H1 (cell line): Measurements from ENCODE around the gene CYP11A1. TPM values are rescaled to one million over a fixed set of nuclear protein-coding genes. Genes with fewer than 3 reads are reported as not detected.

Source experiments
- ASH2L ChIP-seq: fragments of 200-600, 300-600 bp; sonication (generic); IDR thresholded peaks from one replicate; pipeline ENCODE4 v1.7.1; 2017; ENCODE audit warnings: low read length
- BCL11A ChIP-seq, 2 experiments: IDR thresholded peaks; one replicate each; pipeline ENCODE4 v1.6.1; 2011; ENCODE audit warnings: low read depth in 2 of 2, low read length in 2 of 2, mild to moderate bottlenecking in 2 of 2
- CHD2 ChIP-seq: IDR thresholded peaks from 2 replicates; pipeline ENCODE4 v1.6.1; 2012; ENCODE audit warnings: low read length, improper control_type of control experiment
- CREB1 ChIP-seq: IDR thresholded peaks from 2 replicates; pipeline ENCODE4 v1.6.1; 2012; ENCODE audit warnings: inconsistent platforms
- EGR1 ChIP-seq: IDR thresholded peaks from 2 replicates; pipeline ENCODE4 v1.6.1; 2011; ENCODE audit warnings: low read depth, low read length, borderline replicate concordance
- EZH2 ChIP-seq: fragments of 200-600 bp; sonication (generic); IDR thresholded peaks from 2 replicates; pipeline ENCODE4 v1.7.1; 2012; ENCODE audit warnings: low read depth, mild to moderate bottlenecking, moderate library complexity, low read length, inconsistent platforms; ENCODE audit not compliant: severe bottlenecking
- HDAC2 ChIP-seq, 2 experiments: fragments of 300-600 bp in 1 of 2; sonication (generic) in 1 of 2; IDR thresholded peaks; 2 replicates each; pipeline ENCODE4 v1.6.1; 2011 to 2012; ENCODE audit warnings: low read depth in 2 of 2, low read length in 2 of 2, mild to moderate bottlenecking in 2 of 2, moderate library complexity in 2 of 2, borderline replicate concordance in 1 of 2, inconsistent platforms in 1 of 2
- RNF2 ChIP-seq: fragments of 200-900, 300-1000 bp; sonication (generic); IDR thresholded peaks from 2 replicates; pipeline ENCODE4 v1.7.1; 2016; ENCODE audit warnings: borderline replicate concordance, low read depth, mild to moderate bottlenecking, antibody characterized with exemption, low read length; ENCODE audit not compliant: poor library complexity, severe bottlenecking; ENCODE audit errors: missing control alignments
- RXRA ChIP-seq: IDR thresholded peaks from 2 replicates; pipeline ENCODE4 v1.6.1; 2011; ENCODE audit warnings: low read depth, mild to moderate bottlenecking, low read length, moderate library complexity; ENCODE audit not compliant: insufficient read depth
- SP2 ChIP-seq: IDR thresholded peaks from 2 replicates; pipeline ENCODE4 v1.6.1; 2012; ENCODE audit warnings: mild to moderate bottlenecking, low read length, inconsistent platforms
- SRF ChIP-seq: IDR thresholded peaks from 2 replicates; pipeline ENCODE4 v1.6.1; 2011; ENCODE audit warnings: mild to moderate bottlenecking, low read depth, low read length, moderate library complexity
- polyA plus RNA-seq, 7 experiments: library from polyadenylated mRNA; depleted of rRNA in 3 of 7; stranded (reverse) in 5 of 7; unstranded in 2 of 7; fragments of >200 nt in 5 of 7; fragments of 200-250 nt in 2 of 7; gene quantifications; 1 replicate in 5 of 7; 2 replicates in 1 of 7; 4 replicates in 1 of 7; pipeline versions ENCODE4 v1.2.1 to v1.2.3, GENCODE V29; 2011 to 2013; ENCODE audit warnings: missing spikeins in 2 of 7, mixed read lengths in 2 of 7
- total RNA-seq: library from RNA; stranded (reverse); fragmentation: NEBNext Ultra II Directional; extraction: Animal tissue kit (Norgen Biotek cat#: 25700); gene quantifications from 2 replicates; pipeline ENCODE4 v1.2.1, GENCODE V29; 2021
- TF ChIP-seq, protein P1 (sequence below): fragments of 300-600 bp; sonication (generic); IDR thresholded peaks from 2 replicates; pipeline ENCODE4 v1.7.1; 2012; ENCODE audit warnings: low read length, moderate library complexity, mild to moderate bottlenecking, inconsistent platforms; ENCODE audit not compliant: insufficient replicate concordance

CYP11A1 gene
- total and polyA plus RNA-seq, 2 of the 8 experiments (the other 6 are each of a cell fraction or from before 2014, with no cell fraction given), result 1.9 to 7.2 TPM

DNA sequence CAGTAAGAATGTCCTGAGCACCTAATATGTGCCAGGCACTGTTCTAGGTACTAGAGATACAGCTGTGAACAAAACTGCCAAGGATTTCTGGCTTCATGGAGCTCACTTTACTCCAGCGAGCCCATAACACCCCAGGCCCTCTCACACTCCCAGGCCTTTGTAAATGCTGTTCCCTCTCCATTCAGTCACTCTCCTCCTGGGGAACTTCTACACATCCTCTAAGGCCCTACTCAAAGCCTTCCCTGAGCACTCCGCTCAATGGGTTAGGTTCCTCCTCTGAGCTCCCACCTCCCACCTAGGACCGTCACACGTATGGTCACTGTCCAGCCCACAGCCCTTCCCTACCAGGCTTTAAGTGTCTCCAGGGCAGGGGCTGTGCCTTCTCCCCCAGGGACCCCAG, 39.1 kb upstream of the CYP11A1 start (continued):
- TF ChIP-seq, protein P1, sequence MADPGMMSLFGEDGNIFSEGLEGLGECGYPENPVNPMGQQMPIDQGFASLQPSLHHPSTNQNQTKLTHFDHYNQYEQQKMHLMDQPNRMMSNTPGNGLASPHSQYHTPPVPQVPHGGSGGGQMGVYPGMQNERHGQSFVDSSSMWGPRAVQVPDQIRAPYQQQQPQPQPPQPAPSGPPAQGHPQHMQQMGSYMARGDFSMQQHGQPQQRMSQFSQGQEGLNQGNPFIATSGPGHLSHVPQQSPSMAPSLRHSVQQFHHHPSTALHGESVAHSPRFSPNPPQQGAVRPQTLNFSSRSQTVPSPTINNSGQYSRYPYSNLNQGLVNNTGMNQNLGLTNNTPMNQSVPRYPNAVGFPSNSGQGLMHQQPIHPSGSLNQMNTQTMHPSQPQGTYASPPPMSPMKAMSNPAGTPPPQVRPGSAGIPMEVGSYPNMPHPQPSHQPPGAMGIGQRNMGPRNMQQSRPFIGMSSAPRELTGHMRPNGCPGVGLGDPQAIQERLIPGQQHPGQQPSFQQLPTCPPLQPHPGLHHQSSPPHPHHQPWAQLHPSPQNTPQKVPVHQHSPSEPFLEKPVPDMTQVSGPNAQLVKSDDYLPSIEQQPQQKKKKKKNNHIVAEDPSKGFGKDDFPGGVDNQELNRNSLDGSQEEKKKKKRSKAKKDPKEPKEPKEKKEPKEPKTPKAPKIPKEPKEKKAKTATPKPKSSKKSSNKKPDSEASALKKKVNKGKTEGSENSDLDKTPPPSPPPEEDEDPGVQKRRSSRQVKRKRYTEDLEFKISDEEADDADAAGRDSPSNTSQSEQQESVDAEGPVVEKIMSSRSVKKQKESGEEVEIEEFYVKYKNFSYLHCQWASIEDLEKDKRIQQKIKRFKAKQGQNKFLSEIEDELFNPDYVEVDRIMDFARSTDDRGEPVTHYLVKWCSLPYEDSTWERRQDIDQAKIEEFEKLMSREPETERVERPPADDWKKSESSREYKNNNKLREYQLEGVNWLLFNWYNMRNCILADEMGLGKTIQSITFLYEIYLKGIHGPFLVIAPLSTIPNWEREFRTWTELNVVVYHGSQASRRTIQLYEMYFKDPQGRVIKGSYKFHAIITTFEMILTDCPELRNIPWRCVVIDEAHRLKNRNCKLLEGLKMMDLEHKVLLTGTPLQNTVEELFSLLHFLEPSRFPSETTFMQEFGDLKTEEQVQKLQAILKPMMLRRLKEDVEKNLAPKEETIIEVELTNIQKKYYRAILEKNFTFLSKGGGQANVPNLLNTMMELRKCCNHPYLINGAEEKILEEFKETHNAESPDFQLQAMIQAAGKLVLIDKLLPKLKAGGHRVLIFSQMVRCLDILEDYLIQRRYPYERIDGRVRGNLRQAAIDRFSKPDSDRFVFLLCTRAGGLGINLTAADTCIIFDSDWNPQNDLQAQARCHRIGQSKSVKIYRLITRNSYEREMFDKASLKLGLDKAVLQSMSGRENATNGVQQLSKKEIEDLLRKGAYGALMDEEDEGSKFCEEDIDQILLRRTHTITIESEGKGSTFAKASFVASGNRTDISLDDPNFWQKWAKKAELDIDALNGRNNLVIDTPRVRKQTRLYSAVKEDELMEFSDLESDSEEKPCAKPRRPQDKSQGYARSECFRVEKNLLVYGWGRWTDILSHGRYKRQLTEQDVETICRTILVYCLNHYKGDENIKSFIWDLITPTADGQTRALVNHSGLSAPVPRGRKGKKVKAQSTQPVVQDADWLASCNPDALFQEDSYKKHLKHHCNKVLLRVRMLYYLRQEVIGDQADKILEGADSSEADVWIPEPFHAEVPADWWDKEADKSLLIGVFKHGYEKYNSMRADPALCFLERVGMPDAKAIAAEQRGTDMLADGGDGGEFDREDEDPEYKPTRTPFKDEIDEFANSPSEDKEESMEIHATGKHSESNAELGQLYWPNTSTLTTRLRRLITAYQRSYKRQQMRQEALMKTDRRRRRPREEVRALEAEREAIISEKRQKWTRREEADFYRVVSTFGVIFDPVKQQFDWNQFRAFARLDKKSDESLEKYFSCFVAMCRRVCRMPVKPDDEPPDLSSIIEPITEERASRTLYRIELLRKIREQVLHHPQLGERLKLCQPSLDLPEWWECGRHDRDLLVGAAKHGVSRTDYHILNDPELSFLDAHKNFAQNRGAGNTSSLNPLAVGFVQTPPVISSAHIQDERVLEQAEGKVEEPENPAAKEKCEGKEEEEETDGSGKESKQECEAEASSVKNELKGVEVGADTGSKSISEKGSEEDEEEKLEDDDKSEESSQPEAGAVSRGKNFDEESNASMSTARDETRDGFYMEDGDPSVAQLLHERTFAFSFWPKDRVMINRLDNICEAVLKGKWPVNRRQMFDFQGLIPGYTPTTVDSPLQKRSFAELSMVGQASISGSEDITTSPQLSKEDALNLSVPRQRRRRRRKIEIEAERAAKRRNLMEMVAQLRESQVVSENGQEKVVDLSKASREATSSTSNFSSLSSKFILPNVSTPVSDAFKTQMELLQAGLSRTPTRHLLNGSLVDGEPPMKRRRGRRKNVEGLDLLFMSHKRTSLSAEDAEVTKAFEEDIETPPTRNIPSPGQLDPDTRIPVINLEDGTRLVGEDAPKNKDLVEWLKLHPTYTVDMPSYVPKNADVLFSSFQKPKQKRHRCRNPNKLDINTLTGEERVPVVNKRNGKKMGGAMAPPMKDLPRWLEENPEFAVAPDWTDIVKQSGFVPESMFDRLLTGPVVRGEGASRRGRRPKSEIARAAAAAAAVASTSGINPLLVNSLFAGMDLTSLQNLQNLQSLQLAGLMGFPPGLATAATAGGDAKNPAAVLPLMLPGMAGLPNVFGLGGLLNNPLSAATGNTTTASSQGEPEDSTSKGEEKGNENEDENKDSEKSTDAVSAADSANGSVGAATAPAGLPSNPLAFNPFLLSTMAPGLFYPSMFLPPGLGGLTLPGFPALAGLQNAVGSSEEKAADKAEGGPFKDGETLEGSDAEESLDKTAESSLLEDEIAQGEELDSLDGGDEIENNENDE, result no peak
- TF ChIP-seq HDAC2 (IDR thresholded peaks at IDR 0.05; ENCODE audit: borderline replicate concordance in 1 of 2, low read depth in 2 of 2, low read length in 2 of 2) (no peak), RNF2 (no peak), ASH2L (no peak), CREB1 (no peak), EGR1 (no peak), SRF (no peak), RXRA (no peak), EZH2 (no peak), CHD2 (no peak), SP2 (no peak), BCL11A (IDR thresholded peaks at IDR 0.05; ENCODE audit: low read depth in 2 of 2, low read length in 2 of 2) (no peak)
